ENCODE data around the gene PDZD8. TPM values are rescaled to one million over a fixed set of nuclear protein-coding genes. Genes with fewer than 3 reads are reported as not detected.

PDZD8 gene
- total RNA-seq, 2 donors from 2014 or later, result 23.0 to 32.9 TPM

- ATAC-seq (ENCODE audit: insufficient number of reproducible peaks, low FRiP score, low read depth) (no peak), DNase-seq (ENCODE audit: low spot score) (no peak)
- TF ChIP-seq, protein P1, sequence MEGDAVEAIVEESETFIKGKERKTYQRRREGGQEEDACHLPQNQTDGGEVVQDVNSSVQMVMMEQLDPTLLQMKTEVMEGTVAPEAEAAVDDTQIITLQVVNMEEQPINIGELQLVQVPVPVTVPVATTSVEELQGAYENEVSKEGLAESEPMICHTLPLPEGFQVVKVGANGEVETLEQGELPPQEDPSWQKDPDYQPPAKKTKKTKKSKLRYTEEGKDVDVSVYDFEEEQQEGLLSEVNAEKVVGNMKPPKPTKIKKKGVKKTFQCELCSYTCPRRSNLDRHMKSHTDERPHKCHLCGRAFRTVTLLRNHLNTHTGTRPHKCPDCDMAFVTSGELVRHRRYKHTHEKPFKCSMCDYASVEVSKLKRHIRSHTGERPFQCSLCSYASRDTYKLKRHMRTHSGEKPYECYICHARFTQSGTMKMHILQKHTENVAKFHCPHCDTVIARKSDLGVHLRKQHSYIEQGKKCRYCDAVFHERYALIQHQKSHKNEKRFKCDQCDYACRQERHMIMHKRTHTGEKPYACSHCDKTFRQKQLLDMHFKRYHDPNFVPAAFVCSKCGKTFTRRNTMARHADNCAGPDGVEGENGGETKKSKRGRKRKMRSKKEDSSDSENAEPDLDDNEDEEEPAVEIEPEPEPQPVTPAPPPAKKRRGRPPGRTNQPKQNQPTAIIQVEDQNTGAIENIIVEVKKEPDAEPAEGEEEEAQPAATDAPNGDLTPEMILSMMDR (IDR thresholded peaks at IDR 0.05), result no peak
- Histone ChIP-seq H3K27ac (no peak overlapping the region), H3K27me3 (replicated peaks; ENCODE audit: insufficient read depth) (no peaks in the 10 kb centered on the region), H3K4me1 (ENCODE audit: control insufficient read depth in 1 of 2, low read depth in 2 of 2) (no peaks in the 10 kb centered on the region), H3K36me3 (no peaks in the 10 kb centered on the region), H3K9me3 (no peaks in the 10 kb centered on the region), H3K4me3 (no peak overlapping the region)
Measured at GRCh38 chr10:117350909-117351308, 24.3 kb downstream of the PDZD8 start.

DNA sequence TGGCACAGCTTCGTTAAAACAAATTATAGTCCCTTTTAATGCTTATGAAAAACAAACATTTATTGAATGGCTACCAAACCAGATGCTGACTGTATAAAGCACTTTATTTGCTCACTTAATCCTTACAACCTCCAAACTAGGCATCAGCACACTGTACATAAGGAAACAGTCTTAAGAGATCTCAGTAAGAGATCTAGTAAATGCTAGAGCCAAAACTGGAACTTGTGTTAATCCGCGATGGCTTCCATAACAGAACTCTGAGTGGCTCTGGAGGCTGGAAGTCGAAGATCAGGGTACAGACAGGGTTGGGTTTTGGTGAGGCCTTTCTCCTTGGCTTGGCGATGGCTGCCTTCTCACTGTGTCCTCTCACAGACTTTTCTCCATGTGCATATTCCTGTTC, 27.0 kb downstream of the PDZD8 start:
- no peaks in the 10 kb centered on the region for H3K9me3 ChIP-seq
- DNase-seq (ENCODE audit: low spot score) (no peak), ATAC-seq (ENCODE audit: insufficient number of reproducible peaks, low FRiP score, low read depth) (no peak)
- no peaks in the 10 kb centered on the region for H3K27me3 ChIP-seq (replicated peaks; ENCODE audit: insufficient read depth)
- no peak overlapping the region for H3K27ac ChIP-seq
- H3K36me3 ChIP-seq, result no peaks in the 10 kb centered on the region
- H3K4me1 ChIP-seq (ENCODE audit: control insufficient read depth in 1 of 2, low read depth in 2 of 2), result no peaks in the 10 kb centered on the region
- TF ChIP-seq, protein P1 (IDR thresholded peaks at IDR 0.05), result no peak
- H3K4me3 ChIP-seq, result no peak overlapping the region

- Histone ChIP-seq H3K4me3 (no peak overlapping the region), H3K4me1 (ENCODE audit: control insufficient read depth in 1 of 2, low read depth in 2 of 2) (peaks cover 8% of the 10 kb centered on the region in 2 donors), H3K36me3 (no peaks in the 10 kb centered on the region), H3K27ac (no peak overlapping the region), H3K27me3 (replicated peaks; ENCODE audit: insufficient read depth) (no peaks in the 10 kb centered on the region), H3K9me3 (no peaks in the 10 kb centered on the region)
- DNase-seq (ENCODE audit: low spot score), result no peak
- ATAC-seq (ENCODE audit: insufficient number of reproducible peaks, low FRiP score, low read depth), result no peak
- TF ChIP-seq, protein P1 (IDR thresholded peaks at IDR 0.05), result no peak
Measured at GRCh38 chr10:117346574-117346973, 28.7 kb downstream of the PDZD8 start.

DNA sequence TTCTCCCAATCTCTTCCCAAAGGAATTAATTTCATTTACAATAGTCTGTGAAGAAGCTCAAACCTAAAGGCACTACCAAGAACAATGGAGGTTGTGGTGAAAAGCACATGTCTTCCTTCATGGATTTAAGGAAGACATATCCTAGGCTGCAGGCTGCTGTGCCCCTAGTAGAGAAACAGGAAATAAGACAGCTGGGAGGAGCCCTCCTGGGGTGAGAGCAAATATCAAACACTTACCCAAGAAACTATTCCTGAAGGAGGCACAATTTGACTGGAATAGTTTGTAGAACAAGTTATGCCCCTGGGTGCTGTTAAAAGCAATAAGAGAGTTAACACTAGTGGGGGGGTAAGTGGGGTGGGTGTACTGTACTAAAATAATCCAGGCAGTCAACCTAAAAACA, 30.1 kb downstream of the PDZD8 start:
- no peak for ATAC-seq (ENCODE audit: insufficient number of reproducible peaks, low FRiP score, low read depth)
- Histone ChIP-seq H3K36me3 (no peaks in the 10 kb centered on the region), H3K27me3 (replicated peaks; ENCODE audit: insufficient read depth) (no peaks in the 10 kb centered on the region), H3K4me1 (ENCODE audit: control insufficient read depth in 1 of 2, low read depth in 2 of 2) (peaks cover 8% of the 10 kb centered on the region in 2 donors), H3K27ac (no peak overlapping the region), H3K9me3 (no peaks in the 10 kb centered on the region), H3K4me3 (no peak overlapping the region)
- no peak for DNase-seq (ENCODE audit: low spot score)
- TF ChIP-seq, protein P1 (IDR thresholded peaks at IDR 0.05), result no peak

- Histone ChIP-seq H3K4me1 (ENCODE audit: control insufficient read depth in 1 of 2, low read depth in 2 of 2) (peaks cover 8 to 15% of the 10 kb centered on the region in 2 donors), H3K27me3 (replicated peaks; ENCODE audit: insufficient read depth) (no peaks in the 10 kb centered on the region), H3K9me3 (no peaks in the 10 kb centered on the region), H3K27ac (no peak overlapping the region), H3K36me3 (no peaks in the 10 kb centered on the region), H3K4me3 (no peak overlapping the region)
- no peak for ATAC-seq (ENCODE audit: insufficient number of reproducible peaks, low FRiP score, low read depth)
- no peak for DNase-seq (ENCODE audit: low spot score)
- TF ChIP-seq, protein P1 (IDR thresholded peaks at IDR 0.05), result no peak
Measured at GRCh38 chr10:117342641-117343040, 32.6 kb downstream of the PDZD8 start.
